Thymus (tissue), 11 donors: Measurements from ENCODE around the gene MAL. TPM values are rescaled to one million over a fixed set of nuclear protein-coding genes. Genes with fewer than 3 reads are reported as not detected.
A peak's percentile ranks its signal among the peaks of the same experiment; 100 is the strongest.

Experiments used
- DNase-seq, 9 donors: peaks; one replicate each; pipeline ENCODE4 v3.0.0-alpha.2; 2013; ENCODE audit warnings: low spot score in 9 of 9, low read depth in 6 of 9, missing footprints in 1 of 9
- H3K27ac ChIP-seq, 2 donors: one replicate each; pipeline ENCODE4 v1.5.1; 2013; ENCODE audit warnings: control low read depth in 1 of 2, low read depth in 1 of 2, low read length in 1 of 2, mild to moderate bottlenecking in 1 of 2, moderate library complexity in 1 of 2
- H3K27me3 ChIP-seq, 2 donors: one replicate each; pipeline ENCODE4 v1.5.1; 2013; ENCODE audit warnings: low read length in 1 of 2; ENCODE audit not compliant: control insufficient read depth in 2 of 2, insufficient read depth in 1 of 2
- H3K36me3 ChIP-seq, 2 donors: one replicate each; pipeline ENCODE4 v1.5.1; 2013; ENCODE audit warnings: low read length in 1 of 2, mild to moderate bottlenecking in 1 of 2, moderate library complexity in 1 of 2; ENCODE audit not compliant: control insufficient read depth in 2 of 2, insufficient read depth in 2 of 2
- H3K4me1 ChIP-seq, 2 donors: one replicate each; pipeline ENCODE4 v1.5.1; 2013; ENCODE audit warnings: low read length in 2 of 2; ENCODE audit not compliant: control insufficient read depth in 2 of 2, insufficient read depth in 2 of 2
- H3K4me3 ChIP-seq, 2 donors: one replicate each; pipeline ENCODE4 v1.5.1; 2013; ENCODE audit warnings: low read length in 2 of 2, control low read depth in 1 of 2, mild to moderate bottlenecking in 1 of 2
- H3K9me3 ChIP-seq, 2 donors: one replicate each; pipeline ENCODE4 v1.5.1; 2013; ENCODE audit warnings: low read length in 1 of 2, mild to moderate bottlenecking in 1 of 2; ENCODE audit not compliant: control insufficient read depth in 2 of 2, insufficient read depth in 1 of 2
- WGBS: extraction: QIAGEN DNeasy Blood & Tissue Kit; methylation state at CpG from one replicate; pipeline ENCODE4 v1.1.7; 2013; 5-methylcytosine and 5-hydroxymethylcytosine counted together
- polyA plus RNA-seq: library from polyadenylated mRNA; stranded (reverse); fragments of 200-250 nt; gene quantifications from one replicate; pipeline ENCODE4 v1.2.3, GENCODE V29; 2013
- total RNA-seq: library from RNA; stranded (reverse); fragments of 120-200 nt; gene quantifications from one replicate; pipeline ENCODE4 v1.2.4, GENCODE V29; 2013
- donor health status: healthy.

Gene MAL
- total and polyA plus RNA-seq, 2 donors = 143 to 190 TPM

GRCh38 chr2:95039363-95039762 is 13.9 kb downstream of the MAL start:
- H3K4me3 ChIP-seq = no peak overlapping the region
- H3K4me1 ChIP-seq = peaks cover 30 to 66% of the 10 kb centered on the region in 2 donors
- 92% methylated on average over 1 of the region's 1 CpG for WGBS
- H3K9me3 ChIP-seq = no peaks in the 10 kb centered on the region
- peak overlapping the region in 1 of 2 donors; percentile 32 for H3K27ac ChIP-seq
- DNase-seq = no peak
- H3K27me3 ChIP-seq = no peaks in the 10 kb centered on the region
- peaks cover 27 to 51% of the 10 kb centered on the region in 2 donors for H3K36me3 ChIP-seq

DNA sequence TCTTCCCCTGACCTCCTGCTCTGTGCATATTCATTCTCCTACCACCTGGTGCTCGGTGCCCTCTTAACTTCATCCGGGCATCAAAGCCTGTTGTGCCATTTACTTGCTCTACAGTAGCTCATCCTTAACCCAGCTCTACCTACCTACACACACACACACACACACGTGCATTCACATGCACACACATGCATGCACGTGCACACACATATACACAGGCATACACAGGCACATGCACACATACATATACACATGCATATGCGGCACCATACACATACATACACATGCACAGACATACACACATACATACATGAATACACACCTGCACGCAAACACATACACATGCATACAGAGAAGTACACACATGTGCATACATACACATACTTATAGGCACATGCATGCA is 14.5 kb downstream of the MAL start:
- peaks cover 29 to 51% of the 10 kb centered on the region in 2 donors for H3K36me3 ChIP-seq
- no peaks in the 10 kb centered on the region for H3K27me3 ChIP-seq
- no peak for DNase-seq
- peaks cover 31 to 66% of the 10 kb centered on the region in 2 donors for H3K4me1 ChIP-seq
- 80% methylated on average over 6 of the region's 6 CpGs for WGBS
- no peak overlapping the region for H3K4me3 ChIP-seq
- peak overlapping the region in 1 of 2 donors; percentile 32 for H3K27ac ChIP-seq
- no peaks in the 10 kb centered on the region for H3K9me3 ChIP-seq

- peaks cover 33 to 54% of the 10 kb centered on the region in 2 donors for H3K36me3 ChIP-seq
- H3K27ac ChIP-seq = peak overlapping the region in 1 of 2 donors; percentile 37
- H3K27me3 ChIP-seq = no peaks in the 10 kb centered on the region
- no peak for DNase-seq
- no peaks in the 10 kb centered on the region for H3K9me3 ChIP-seq
- peaks cover 32 to 66% of the 10 kb centered on the region in 2 donors for H3K4me1 ChIP-seq
- H3K4me3 ChIP-seq = no peak overlapping the region
- whole genome bisulfite sequencing = 90% methylated on average over 6 of the region's 6 CpGs
Measured at GRCh38 chr2:95040426-95040825, 14.9 kb downstream of the MAL start.

DNA sequence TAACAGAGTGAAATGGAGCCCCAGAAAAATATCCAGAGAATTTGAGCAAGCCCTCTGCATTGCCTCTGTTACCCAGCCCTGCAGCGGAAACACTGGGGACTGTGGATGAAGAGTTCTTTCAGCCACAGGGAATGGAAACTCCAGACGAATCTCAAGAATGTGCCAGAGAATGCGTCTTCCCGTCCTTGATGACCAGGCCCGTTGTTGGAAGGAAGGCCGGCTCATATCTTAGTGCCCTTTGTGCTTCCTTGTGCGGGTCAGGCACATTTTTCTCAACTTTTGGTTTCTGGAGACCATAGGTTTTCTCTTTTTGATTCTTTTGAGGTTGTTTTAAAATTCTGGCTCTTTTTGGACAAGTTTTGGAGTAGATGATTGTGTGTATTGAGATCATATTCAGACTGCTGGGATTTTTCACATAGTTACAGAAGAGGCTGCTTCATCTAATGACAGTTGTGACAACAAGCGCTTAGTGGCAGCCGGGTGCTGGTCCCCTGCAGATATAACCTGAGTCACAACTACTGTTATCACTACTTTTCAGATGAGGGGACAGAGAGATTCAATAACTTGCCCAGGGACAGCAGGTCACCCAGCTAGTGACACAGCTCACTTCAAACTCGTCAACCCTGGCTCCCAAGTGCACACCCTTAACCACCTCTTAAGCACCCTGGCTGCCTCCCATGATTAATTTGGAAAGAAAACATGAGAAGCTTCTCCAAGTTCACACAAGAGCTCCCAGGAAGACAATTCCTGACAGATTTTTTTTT is 15.7 kb downstream of the MAL start:
- peaks cover 39 to 70% of the 10 kb centered on the region in 2 donors for H3K4me1 ChIP-seq
- no peaks in the 10 kb centered on the region for H3K27me3 ChIP-seq
- H3K9me3 ChIP-seq = no peaks in the 10 kb centered on the region
- peaks cover 35 to 57% of the 10 kb centered on the region in 2 donors for H3K36me3 ChIP-seq
- WGBS = 95% methylated on average over 10 of the region's 10 CpGs
- DNase-seq = no peak
- H3K27ac ChIP-seq = no peak overlapping the region
- H3K4me3 ChIP-seq = no peak overlapping the region

DNA sequence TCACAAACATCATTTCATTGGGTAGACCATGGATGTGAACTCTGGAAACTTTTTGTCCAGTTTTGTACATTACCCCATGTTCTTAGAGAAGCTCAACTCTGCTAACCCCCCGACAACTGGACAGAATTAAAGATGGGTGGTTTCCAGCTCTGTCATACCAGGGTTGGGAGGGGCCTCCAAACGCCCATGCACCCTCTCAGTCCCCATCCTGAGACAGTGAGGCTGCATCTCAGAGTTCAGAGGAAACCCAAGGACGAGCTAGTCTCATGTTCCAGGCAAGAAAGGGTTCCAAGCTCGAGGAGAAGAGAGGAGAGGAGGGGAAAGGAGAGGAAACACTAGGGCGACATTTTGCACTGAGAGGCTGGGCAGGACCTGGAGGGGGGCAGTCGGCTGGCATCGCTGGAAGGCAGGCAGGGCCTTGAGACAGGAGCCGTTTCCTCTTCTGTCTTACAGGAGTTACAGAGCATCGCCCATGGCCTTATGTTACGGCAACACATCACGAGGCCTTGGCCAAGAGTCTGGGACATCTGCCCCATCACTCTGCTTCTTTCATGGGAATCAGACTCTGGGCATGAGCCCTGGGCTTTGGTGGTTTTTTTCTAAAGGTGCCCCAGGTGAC is 16.4 kb downstream of the MAL start:
- DNase-seq = no peak
- Histone ChIP-seq H3K27ac (no peak overlapping the region), H3K4me1 (peaks cover 43 to 70% of the 10 kb centered on the region in 2 donors), H3K27me3 (no peaks in the 10 kb centered on the region), H3K9me3 (no peaks in the 10 kb centered on the region), H3K36me3 (peaks cover 35 to 59% of the 10 kb centered on the region in 2 donors), H3K4me3 (no peak overlapping the region)
- WGBS = 92% methylated on average over 11 of the region's 11 CpGs

DNA sequence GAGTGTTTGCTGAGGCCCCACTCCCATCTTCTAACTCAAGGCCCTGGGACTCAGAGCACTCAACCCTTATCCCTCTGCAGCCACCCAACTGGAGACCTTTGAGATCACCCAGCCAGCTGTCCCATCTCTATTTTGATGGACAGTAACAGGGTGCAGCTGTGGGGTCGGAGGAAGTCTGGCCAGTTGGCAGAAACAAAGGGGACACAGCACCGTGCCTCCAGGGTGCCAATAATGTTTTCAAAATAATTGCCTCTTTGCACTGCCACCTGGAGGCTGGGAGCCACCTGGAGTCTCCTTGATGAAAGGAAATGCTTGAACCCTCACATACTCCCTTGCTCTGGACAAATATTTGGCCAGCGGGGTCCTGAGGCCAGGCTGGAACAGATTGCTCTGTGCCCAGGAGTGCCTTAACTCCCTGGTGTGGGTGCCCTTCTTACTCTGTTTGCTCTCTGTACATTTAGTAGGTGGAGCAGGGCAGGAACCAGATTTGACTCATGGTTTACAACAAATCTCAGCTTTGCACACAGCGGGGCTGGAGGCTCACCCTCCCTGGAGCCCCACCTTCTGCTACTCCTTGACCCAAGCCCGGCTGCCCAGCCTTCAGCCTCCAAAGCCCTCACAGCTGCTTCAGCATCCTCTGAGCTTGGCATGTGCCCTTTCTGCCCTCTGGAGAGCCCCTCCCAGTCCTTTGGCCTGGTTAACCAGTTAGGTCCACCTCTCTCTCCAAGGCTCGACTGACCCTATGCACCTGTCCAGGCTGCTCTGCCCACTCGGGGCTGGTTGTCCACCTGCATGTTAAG is 17.2 kb downstream of the MAL start:
- WGBS = 80% methylated on average over 7 of the region's 7 CpGs
- no peak for DNase-seq
- peaks cover 48 to 76% of the 10 kb centered on the region in 2 donors for H3K4me1 ChIP-seq
- peak overlapping the region in 1 of 2 donors; percentile 63 for H3K27ac ChIP-seq
- no peaks in the 10 kb centered on the region for H3K27me3 ChIP-seq
- no peaks in the 10 kb centered on the region for H3K9me3 ChIP-seq
- peaks cover 36 to 59% of the 10 kb centered on the region in 2 donors for H3K36me3 ChIP-seq
- no peak overlapping the region for H3K4me3 ChIP-seq

DNA sequence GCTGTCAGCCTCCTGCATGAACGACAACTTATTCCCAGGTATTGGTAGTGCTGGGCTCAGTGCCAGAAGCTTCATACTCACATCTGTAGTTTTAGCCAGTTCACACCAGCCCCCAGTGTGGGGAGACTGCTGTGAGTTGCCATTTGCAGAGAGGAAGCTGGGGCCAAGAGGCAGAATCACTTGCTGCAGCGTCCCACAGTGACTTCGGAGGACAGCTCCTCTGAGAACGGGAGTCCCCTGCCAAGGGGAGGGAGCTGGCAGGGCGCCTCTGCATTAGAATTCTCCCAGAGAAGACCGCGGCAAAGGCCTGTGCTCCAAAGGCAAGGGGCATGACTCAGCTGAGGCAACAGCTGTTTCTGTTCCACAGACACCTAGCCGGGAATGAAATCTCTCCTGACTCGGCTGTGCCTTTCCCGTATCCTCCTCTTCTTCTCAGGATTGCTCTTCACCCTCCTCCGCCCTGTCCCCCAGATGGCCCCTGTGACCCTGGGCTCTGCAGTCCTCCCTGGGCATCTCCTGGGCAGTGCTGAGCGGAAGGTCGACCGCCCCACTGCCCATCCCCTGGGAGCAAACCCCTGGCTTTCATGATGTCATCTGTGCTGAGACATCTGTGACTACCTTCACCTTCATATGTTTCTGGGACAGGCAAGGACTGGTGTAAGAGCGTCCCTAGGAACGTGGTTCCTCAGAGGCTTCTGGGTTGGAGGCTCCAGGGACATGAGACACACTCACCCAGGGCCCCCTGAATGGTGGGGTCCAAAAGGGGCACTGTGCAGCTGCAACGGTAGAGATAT is 18.0 kb downstream of the MAL start:
- H3K27me3 ChIP-seq = no peaks in the 10 kb centered on the region
- whole genome bisulfite sequencing = 49% methylated on average over 17 of the region's 17 CpGs
- H3K4me3 ChIP-seq = no peak overlapping the region
- peak in 1 of 9 donors; percentile 76 for DNase-seq
- no peaks in the 10 kb centered on the region for H3K9me3 ChIP-seq
- H3K36me3 ChIP-seq = peaks cover 44 to 67% of the 10 kb centered on the region in 2 donors
- peaks cover 56 to 84% of the 10 kb centered on the region in 2 donors for H3K4me1 ChIP-seq
- H3K27ac ChIP-seq = peak overlapping the region; percentile 36 to 63

GRCh38 chr2:95044601-95045000 is 19.1 kb downstream of the MAL start:
- H3K36me3 ChIP-seq = peaks cover 52 to 78% of the 10 kb centered on the region in 2 donors
- H3K4me3 ChIP-seq = no peak overlapping the region
- H3K27ac ChIP-seq = no peak overlapping the region
- no peaks in the 10 kb centered on the region for H3K9me3 ChIP-seq
- WGBS = 63% methylated on average over 5 of the region's 5 CpGs
- DNase-seq = no peak
- H3K27me3 ChIP-seq = no peaks in the 10 kb centered on the region
- H3K4me1 ChIP-seq = peaks cover 64 to 89% of the 10 kb centered on the region in 2 donors
